Adrenal gland (tissue), 5 donors: ENCODE measurements around the gene PCBD2.

Experiments used
- POLR2A ChIP-seq, 2 donors: fragments of 450-650 bp; IDR thresholded peaks; one replicate each; pipeline ENCODE4 v1.6.1; 2017; ENCODE audit warnings: antibody characterized with exemption in 2 of 2, mild to moderate bottlenecking in 2 of 2, moderate library complexity in 1 of 2
- TF ChIP-seq, protein P1 (sequence below), 6 experiments: fragments of 450-650 bp in 4 of 6; fragments of 200-600 bp in 2 of 6; sonication (generic) in 1 of 6; IDR thresholded peaks; 1 replicate in 5 of 6; 2 replicates in 1 of 6; pipeline versions ENCODE4 v1.5.1 to v1.8.0; 2016 to 2021; ENCODE audit warnings: antibody characterized with exemption in 6 of 6, mild to moderate bottlenecking in 2 of 6, moderate library complexity in 1 of 6
- donor health status: DM: no; HTN: no; CAD: no.

DNA sequence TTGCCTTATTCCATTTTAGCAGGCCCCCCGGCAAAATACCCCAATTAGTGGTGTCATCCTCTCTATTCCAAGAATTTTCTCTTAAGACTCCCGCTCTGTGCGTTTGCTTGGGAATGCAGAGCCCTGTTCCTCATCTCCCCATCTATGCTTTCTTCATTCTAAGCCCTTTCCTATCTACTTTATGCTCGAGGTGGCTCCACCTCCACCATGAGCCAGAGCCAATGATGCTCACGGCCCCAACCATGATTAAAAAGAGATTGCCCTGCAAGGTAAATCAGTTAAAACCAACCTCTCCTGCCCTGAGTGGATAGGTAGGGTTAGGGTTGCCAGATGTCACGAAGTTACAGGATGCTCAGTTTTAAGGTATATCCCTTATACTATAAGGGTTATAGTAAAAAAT is 31.4 kb upstream of the PCBD2 start:
- TF ChIP-seq, protein P1, sequence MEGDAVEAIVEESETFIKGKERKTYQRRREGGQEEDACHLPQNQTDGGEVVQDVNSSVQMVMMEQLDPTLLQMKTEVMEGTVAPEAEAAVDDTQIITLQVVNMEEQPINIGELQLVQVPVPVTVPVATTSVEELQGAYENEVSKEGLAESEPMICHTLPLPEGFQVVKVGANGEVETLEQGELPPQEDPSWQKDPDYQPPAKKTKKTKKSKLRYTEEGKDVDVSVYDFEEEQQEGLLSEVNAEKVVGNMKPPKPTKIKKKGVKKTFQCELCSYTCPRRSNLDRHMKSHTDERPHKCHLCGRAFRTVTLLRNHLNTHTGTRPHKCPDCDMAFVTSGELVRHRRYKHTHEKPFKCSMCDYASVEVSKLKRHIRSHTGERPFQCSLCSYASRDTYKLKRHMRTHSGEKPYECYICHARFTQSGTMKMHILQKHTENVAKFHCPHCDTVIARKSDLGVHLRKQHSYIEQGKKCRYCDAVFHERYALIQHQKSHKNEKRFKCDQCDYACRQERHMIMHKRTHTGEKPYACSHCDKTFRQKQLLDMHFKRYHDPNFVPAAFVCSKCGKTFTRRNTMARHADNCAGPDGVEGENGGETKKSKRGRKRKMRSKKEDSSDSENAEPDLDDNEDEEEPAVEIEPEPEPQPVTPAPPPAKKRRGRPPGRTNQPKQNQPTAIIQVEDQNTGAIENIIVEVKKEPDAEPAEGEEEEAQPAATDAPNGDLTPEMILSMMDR (IDR thresholded peaks at IDR 0.05): no peak
- TF ChIP-seq POLR2A (IDR thresholded peaks at IDR 0.05): no peak
